Cardiac fibroblast (primary cell): ENCODE data around the gene CLTB.

ENCODE experiments used
- DNase-seq, 2 donors: peaks; one replicate each; pipeline versions ENCODE4 v3.0.0 to v3.0.0-alpha.2; 2010; ENCODE audit warnings: low read depth in 2 of 2
- H3K4me3 ChIP-seq, 2 donors: replicated peaks in 1 of 2; 1 replicate in 1 of 2; 2 replicates in 1 of 2; pipeline ENCODE4 v1.5.1; 2011; ENCODE audit warnings: low read depth in 2 of 2, low read length in 2 of 2, mild to moderate bottlenecking in 2 of 2, moderate library complexity in 1 of 2
- CTCF ChIP-seq: IDR thresholded peaks from one replicate; pipeline ENCODE4 v1.5.1; 2011; ENCODE audit warnings: low read depth, mild to moderate bottlenecking, low read length, inconsistent platforms

CLTB gene

GRCh38 chr5:176416965-176417364 is 626 bp upstream of the CLTB start:
- H3K4me3 ChIP-seq: no peak overlapping the region
- DNase-seq: no peak
- no peak for TF ChIP-seq CTCF

- peak overlapping the region; percentile 72 to 86 for H3K4me3 ChIP-seq
- no peak for TF ChIP-seq CTCF
- no peak for DNase-seq
These were observed 943 bp downstream of the CLTB start for GRCh38 chr5:176415240-176415951.

GRCh38 chr5:176414704-176415103 is 1.6 kb downstream of the CLTB start:
- no peak for DNase-seq
- H3K4me3 ChIP-seq: no peak overlapping the region
- TF ChIP-seq CTCF: no peak

GRCh38 chr5:176413709-176414191 is 2.6 kb downstream of the CLTB start:
- no peak for TF ChIP-seq CTCF
- DNase-seq: no peak
- no peak overlapping the region for H3K4me3 ChIP-seq

- H3K4me3 ChIP-seq: no peak overlapping the region
- TF ChIP-seq CTCF: no peak
- DNase-seq: peak; percentile 48 to 65
These were observed 3.1 kb downstream of the CLTB start for GRCh38 chr5:176413255-176413565.

- no peak for DNase-seq
- TF ChIP-seq CTCF: no peak
- H3K4me3 ChIP-seq: no peak overlapping the region
These were observed 3.7 kb downstream of the CLTB start for GRCh38 chr5:176412517-176413254.
